NB4 (cell line): ENCODE data around the gene LRMDA.

ENCODE experiments used
- CTCF ChIP-seq: IDR thresholded peaks from one replicate; pipeline ENCODE4 v1.5.1; 2012; ENCODE audit warnings: low read depth, low read length
- MYC ChIP-seq: IDR thresholded peaks from 2 replicates; pipeline ENCODE4 v1.6.1; 2011; ENCODE audit warnings: low read depth, low read length

DNA sequence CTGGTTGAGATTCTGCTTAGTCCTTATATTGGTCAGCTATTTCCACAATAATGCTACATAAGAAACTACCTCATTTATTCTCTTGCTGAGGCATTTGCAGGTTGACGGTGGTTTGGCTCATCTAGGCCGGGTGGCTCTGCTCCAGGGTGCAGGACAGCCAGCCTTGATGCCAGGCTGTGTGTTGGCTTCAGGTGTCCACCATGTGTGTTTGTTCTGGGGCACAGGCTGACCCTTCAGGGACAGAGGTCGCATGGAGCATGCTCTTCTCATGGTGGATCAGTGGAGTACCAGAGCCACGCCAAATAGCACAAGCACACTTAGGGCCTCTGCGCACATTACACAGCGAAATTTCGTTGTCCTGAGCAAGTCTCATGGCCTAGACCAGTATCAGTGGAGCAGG lies 249.9 kb downstream of the LRMDA start:
- TF ChIP-seq CTCF: no peak
- no peak for TF ChIP-seq MYC
